NCI-H187 treated with DMSO at 0.1 percent for 48 hours (cell line): ENCODE measurements around the gene CACNB2.
"Not testable (repeated sequence)": the region's sequence is repeated elsewhere in the genome, so short reads cannot be mapped to it uniquely, and the experiment has no call there.

Experiments used
- DNase-seq: peaks from one replicate; lab custom pipeline; 2025; lab: John Stamatoyannopoulos, UW

CACNB2 gene

GRCh38 chr10:18201877-18202276 lies 61.7 kb downstream of the CACNB2 start:
- DNase-seq, result no peak

DNA sequence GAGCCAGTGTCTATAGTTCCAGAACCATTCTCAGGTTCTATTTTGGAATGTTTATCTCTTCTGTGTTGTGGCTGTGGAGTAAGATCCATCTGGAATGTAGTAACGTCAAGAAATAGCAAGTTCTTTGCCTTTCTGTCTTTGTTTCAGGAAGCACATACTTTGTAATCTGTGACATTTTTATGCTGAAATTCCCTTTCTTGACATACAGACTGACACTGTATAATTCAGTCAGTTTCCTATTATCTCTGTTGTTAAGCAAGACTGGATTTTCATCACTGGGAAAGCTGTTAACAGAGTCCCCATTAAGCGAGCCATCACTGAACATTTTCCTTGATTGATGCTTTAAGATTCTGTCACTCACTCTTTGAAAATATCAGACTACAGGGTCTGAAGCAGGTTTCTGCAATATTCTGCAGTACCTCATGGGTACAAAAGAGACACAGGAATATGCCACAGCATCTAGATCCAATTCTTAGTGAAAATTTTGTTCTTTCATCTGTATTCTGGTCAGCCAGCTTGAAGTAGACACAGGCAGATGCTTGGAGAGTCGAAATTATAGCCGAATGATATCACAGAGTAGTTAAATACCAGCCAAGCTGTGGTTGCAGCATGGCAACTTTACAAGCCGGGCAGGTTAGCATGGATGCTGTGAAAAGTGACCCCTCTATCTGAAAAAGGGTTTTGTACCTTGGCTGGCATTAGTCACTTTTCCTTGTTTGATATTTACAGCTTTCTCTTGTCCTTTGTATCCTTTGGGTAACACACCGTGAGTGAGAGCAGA lies 62.6 kb downstream of the CACNB2 start:
- DNase-seq, result no peak

DNA sequence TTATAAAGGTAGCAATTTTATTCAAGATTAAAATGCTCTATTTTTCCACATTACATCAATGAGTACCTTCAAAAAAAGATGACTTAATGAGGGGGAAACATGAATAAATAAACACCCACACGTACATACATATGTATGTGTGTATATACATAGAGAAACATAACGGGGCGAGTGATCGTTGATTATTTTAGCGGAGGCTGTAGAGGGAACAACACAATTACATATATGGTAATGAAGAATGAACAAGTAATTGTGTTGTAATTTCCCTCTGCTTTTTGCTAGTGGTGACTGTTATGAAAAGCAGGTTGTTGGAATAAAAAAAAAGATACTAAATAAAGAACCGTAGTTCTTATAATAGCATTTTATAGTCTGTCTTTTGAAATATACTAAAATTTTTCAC lies 63.2 kb downstream of the CACNB2 start:
- no peak for DNase-seq

DNA sequence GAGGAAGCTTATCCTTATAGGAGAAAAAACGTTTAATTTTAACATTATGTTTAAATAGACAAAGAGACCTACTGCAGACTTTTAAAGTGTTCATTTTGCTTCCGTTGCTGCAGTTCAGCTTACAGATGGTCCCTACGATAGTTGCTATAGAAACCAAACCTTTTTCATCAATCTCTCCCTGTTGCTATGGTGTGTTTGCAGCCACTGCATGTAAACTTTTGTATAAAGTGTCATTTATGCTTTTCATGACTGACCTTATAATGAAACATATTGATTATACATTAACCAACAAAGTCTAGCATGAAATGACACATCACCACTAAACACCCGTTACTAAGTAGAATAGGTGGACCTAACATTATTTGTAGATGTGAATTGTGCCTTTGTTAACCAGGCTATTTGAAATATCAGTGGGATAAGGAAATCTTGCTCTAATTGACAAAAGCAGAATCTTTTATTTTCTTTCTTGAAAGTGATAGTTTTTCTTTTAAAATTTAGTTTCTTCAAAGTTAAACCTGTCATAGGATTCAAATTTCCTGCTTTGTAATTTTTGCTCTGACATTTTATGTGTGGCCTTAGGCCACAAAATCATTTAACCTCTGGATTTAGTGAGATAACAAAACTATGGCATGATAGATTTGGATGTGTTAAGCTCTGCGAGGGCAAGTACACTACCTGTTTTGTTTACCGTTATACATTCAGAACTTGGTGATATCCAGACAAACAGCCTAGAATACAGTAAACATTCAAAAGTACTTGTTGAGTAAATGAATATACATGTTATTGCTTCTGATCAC lies 64.0 kb downstream of the CACNB2 start:
- no peak for DNase-seq

DNA sequence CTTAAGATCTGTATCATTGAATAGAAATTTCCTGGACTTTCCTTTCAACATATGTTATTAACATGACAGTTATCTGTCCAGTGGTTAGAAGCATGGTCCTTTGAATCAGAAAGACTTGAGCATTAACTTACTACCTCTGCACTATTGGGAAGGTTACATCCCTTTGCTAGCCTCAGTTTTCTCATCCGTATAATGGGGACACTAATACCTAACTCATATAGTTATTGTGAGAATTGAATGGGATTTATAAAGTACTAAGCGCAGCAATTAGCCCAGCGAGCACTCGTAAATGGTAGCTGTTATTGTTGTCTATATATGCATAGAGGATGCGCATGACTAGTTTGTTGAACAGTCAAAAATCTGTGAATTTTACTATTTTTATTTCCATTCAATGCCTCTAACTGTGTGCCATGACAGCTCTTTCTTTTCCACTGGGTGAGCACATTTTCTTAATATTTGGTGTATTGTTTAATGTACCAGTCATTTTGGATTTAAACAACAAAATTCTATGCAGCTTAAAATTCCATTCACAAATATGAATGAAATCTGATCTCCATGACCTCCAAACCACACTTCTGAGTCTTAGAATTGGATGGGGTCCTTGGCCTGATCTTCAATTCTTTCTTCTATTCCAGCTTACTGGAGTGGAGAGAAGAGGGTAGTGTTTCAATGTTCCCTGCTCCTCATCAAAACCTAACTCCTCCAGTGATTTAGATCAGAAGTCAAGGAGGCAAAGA lies 65.0 kb downstream of the CACNB2 start:
- no peak for DNase-seq

GRCh38 chr10:18208186-18208585 lies 68.0 kb downstream of the CACNB2 start:
- DNase-seq, result not testable (repeated sequence)

DNA sequence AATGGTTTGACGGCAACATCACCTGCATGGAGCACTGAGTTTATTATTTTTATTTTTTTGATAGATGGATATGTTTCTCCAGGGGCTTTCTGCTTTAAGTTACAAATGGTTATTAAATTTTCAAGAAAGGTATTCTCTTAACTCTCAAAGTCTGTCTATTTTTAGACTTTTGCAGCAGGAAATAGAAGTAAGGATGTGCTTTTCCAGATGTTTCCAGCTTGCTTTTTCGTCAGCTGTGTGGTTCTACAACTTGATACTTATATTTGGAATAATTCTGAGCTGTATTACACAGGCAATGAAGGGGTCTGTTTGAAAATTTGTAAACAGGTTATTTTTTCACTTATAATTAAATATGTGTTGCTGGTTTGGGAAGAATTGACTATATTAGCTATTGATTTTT lies 69.0 kb downstream of the CACNB2 start:
- no peak for DNase-seq

DNA sequence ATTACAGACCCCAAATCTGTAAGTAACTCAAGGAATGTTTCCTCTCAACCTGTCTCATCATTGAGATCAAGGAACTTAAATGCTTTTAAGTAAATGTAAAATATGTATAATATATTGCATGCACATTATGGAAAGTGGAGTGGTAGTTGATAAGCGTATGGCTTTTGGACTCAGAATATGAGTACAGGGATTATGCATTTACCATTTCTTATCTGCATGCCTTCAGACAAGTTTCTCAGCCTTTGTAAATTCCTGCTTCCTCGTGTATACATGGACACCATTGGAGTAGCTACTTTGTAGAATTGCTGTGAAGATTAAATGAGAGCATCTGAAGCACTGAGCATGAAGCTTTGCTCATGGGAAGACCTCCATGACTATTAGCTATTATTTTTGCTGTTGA lies 70.5 kb downstream of the CACNB2 start:
- DNase-seq, result no peak

DNA sequence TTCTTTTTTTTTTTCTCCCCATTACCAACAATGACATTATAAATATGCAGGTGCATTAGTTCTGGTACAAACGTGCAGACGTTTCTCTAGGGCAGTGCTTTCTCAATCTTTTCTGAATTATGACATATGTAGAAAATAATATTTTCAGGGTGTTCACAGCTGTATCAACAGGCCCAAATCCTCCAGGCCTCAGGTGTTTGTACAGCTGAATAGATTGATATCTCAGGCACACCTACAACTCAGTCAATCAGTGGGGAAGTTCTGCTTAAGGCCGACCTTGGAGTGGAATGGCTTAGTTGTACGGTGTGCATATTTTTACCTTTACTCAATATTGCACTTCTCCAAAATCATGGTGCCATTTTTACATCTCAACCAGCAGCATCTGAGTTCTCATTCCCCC lies 71.6 kb downstream of the CACNB2 start:
- DNase-seq, result no peak

- DNase-seq, result no peak
Observed at GRCh38 chr10:18213271-18213670, 73.0 kb downstream of the CACNB2 start.

- no peak for DNase-seq
Observed at GRCh38 chr10:18214691-18215563, 74.7 kb downstream of the CACNB2 start.

DNA sequence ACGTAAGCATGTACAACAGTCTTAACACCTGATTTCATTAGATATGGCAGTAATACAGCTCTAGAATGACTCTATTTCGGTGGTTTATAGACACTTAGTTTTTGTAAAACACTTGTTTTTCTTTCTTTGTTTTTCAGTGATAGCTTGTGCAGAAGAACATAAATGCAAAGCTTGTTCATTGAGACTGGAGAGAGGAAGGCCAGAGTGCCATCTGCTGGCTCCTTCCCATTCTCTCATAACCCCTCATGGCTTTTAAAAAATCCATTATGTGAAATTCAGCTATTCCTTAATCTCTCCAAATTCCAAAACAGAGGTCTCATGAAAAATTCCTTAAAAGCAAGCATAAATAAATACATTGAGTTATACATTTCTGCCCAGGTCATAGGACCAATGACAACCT lies 76.3 kb downstream of the CACNB2 start:
- no peak for DNase-seq

GRCh38 chr10:18217577-18217976 lies 77.4 kb downstream of the CACNB2 start:
- DNase-seq, result no peak

DNA sequence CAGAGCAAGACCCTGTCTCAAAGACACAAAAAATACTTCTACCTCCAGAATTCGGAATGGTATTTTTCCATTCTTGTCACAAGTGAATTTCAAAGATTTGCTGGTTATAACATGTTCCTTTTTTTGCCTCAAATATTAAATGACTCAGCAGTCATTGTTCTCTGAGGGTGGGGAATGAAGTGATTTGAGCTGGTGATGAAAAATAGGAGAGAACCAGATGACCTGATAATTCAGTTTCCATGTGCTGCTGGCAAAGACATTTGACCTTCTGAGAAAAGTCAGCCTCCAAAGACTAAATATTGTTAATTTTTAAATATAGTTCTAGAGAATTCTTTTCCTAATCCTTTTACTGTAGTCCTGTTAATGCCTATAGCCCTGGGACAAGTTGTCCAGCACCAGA lies 78.9 kb downstream of the CACNB2 start:
- DNase-seq, result no peak

DNA sequence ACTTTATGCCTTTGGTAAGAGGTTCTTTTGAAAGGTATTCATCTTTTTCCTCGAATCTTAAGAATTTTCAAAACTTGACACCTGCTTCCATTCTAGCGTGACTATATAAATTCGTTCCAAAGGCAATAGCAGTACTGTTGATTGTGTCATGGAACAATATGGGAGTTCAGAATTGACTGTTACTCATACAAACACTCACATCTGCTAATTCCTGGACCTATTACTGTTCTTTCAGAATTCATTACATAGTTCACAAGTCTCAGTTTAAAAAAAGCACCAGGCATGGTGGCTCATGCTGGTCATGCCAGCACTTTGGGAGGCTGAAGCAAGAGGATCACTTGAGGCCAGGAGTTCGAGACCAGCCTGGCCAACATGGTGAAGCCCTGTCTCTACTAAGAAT lies 80.9 kb downstream of the CACNB2 start:
- DNase-seq, result no peak

DNA sequence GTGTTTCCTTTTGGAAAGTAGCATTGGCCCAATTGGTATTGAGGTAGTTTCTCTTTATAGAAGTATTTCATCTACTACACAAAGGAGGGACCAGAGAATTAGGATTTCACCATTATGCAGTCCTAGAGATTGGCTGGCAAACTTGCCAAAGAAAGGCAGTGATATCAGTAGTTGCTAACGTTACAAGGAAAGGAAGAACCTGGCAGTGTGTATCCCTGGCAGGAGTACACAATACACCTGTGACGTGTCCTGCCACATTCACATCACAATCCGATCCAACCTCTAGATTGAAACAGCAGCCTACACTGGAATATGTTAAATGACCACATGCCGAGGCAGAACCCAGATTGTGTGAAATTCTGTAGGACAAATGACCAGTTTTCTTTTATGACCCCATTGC lies 81.7 kb downstream of the CACNB2 start:
- no peak for DNase-seq

- DNase-seq, result no peak
Observed at GRCh38 chr10:18222866-18223265, 82.6 kb downstream of the CACNB2 start.

- DNase-seq, result no peak
Observed at GRCh38 chr10:18223898-18224297, 83.7 kb downstream of the CACNB2 start.

DNA sequence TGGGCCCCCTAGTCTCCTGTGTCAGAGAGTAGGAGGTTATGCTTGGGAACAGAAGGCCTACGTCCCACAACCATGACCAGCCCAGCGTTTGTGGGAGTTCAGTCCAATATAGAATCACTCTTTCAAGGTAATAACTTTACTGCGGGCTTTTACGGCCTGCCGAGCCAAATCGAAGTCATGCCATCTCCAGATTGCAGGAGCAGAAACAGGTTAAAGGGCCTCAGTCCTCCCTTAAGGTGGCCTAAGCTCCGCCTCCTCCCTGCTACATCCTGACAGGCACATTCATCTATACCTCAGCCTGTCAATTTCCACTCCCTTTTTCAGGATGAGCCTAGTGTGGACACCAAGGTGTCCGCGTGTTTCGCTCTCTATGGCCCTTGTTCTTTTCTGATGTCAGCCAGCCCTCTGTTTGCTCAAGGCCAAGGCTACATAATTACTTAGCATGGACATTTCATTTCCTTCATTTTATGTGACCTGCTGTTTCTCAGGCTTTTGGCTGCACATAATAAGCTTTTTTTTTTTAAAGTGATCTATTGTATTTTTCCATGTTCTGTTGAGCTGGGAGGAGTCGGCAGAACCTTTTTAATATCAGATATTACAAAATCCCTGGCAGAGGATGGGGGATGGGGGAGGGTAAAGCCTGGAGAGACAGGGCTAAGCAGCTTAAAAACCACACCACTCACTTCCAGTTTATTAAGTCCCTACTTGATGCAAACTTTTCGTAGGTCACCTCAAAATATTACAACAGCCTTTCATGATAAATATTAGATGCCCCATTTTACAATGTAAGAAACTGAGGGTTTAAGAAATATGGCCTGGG lies 84.6 kb downstream of the CACNB2 start:
- no peak for DNase-seq

- DNase-seq, result no peak
Observed at GRCh38 chr10:18226336-18226735, 86.1 kb downstream of the CACNB2 start.

- no peak for DNase-seq
Observed at GRCh38 chr10:18229826-18230225, 89.6 kb downstream of the CACNB2 start.
